ENCODE results near the gene TTC1. TPM values are rescaled to one million over a fixed set of nuclear protein-coding genes. Genes with fewer than 3 reads are reported as not detected.

Gene TTC1
- total and polyA plus RNA-seq, 2 of the 8 experiments (the other 6 are each of a cell fraction or from before 2014, with no cell fraction given), result 25.1 to 63.9 TPM

DNA sequence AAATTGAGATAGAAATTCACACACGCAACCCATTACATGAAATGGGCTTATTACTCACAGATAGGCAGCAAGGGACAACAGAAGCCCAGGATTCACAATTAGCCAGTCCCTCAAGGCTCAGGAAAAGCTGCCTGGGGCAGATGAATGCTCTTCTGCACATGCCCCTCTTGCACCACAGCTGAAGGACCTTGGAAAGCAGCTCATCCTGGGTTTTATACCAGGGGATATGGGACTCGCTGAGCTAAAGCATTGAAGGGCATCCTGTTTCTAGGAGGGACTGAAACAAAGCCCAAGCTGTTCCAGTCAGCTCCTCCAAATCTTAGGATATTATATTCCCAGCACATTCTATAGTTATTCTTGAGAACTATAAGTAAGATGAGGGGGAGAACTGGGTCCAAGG, 15.7 kb upstream of the TTC1 start:
- ChIA-PET CTCF (ENCODE audit: partially characterized antibody) (interaction anchor here (0.7 kb wide), 1 partner anchor 339 kb away, joined by 3 read pairs; no protein-coding TSS in a partner anchor), POLR2A (ENCODE audit: partially characterized antibody) (no interaction called here)
- Histone ChIP-seq H4K91ac (replicated peaks; ENCODE audit: insufficient read length, low read length) (no peak overlapping the region), H3K14ac (ENCODE audit: insufficient read length) (no peak overlapping the region), H3K23me2 (ENCODE audit: low read depth, low read length) (no peaks in the 10 kb centered on the region), H3K4me2 (ENCODE audit: insufficient read depth in 1 of 2, low read depth in 2 of 2, low read length in 2 of 2) (no peak overlapping the region), H3K4me1 (replicated peaks in 1 of 4; ENCODE audit: control insufficient read depth in 3 of 4, insufficient read depth in 4 of 4, low read length in 3 of 4) (no peaks in the 10 kb centered on the region), H3K4me3 (ENCODE audit: extremely low read depth in 1 of 4, insufficient read depth in 2 of 4, low read depth in 3 of 4, low read length in 4 of 4) (no peak overlapping the region), H3K18ac (ENCODE audit: extremely low read depth, low read length) (no peak overlapping the region), H3K27ac (ENCODE audit: low read depth, low read length) (no peak overlapping the region), H3K9me3 (ENCODE audit: insufficient read depth in 2 of 2, low read depth in 1 of 2, low read length in 1 of 2) (peaks cover 0 to 1% of the 10 kb centered on the region in 2 experiments; a peak in 1 of 4 replicates), H3K56ac (replicated peaks; ENCODE audit: insufficient read length, low read depth, low read length) (no peak overlapping the region), H2BK5ac (ENCODE audit: low read depth, low read length) (no peak overlapping the region), H4K20me1 (replicated peaks in 1 of 2; ENCODE audit: control insufficient read depth in 1 of 2, insufficient read depth in 2 of 2, low read length in 2 of 2) (no peaks in the 10 kb centered on the region), H4K8ac (ENCODE audit: extremely low read depth, insufficient read depth, low read length) (no peak overlapping the region), H3K4ac (replicated peaks; ENCODE audit: insufficient read length, low read depth, low read length) (no peak overlapping the region), H3K23ac (ENCODE audit: insufficient read length) (no peak overlapping the region), H3K36me3 (ENCODE audit: control insufficient read depth in 2 of 4, insufficient read depth in 4 of 4, low read length in 3 of 4) (no peaks in the 10 kb centered on the region), H2BK120ac (replicated peaks; ENCODE audit: low read depth, low read length) (no peak overlapping the region), H3K79me1 (ENCODE audit: low read depth, low read length) (no peaks in the 10 kb centered on the region), H2BK20ac (ENCODE audit: low read length) (no peak overlapping the region), H2BK12ac (ENCODE audit: low read depth, low read length) (no peak overlapping the region), H3K79me2 (ENCODE audit: control insufficient read depth in 1 of 2, insufficient read depth in 2 of 2, low read length in 2 of 2) (no peaks in the 10 kb centered on the region), H2AFZ (ENCODE audit: low read length) (no peak overlapping the region), H3K27me3 (replicated peaks in 1 of 4; ENCODE audit: control insufficient read depth in 3 of 4, extremely low read depth in 1 of 4, insufficient read depth in 3 of 4, low read length in 3 of 4) (peaks cover 0 to 2% (median 0%) of the 10 kb centered on the region in 4 experiments; a peak in 1 of 7 replicates), H3K9ac (replicated peaks in 1 of 4; ENCODE audit: extremely low read depth in 1 of 4, low read depth in 3 of 4, low read length in 3 of 4) (no peak overlapping the region), H2AK5ac (ENCODE audit: low read depth, low read length) (no peak overlapping the region), H4K5ac (ENCODE audit: insufficient read length, low read depth, low read length) (no peak overlapping the region), H2BK15ac (ENCODE audit: low read length) (no peak overlapping the region)
- 90% methylated on average over 2 of the region's 2 CpGs; no CpG with 5 or more reads in 1 of the 2 experiments for WGBS, 2 experiments (ENCODE audit: extremely low coverage in 1 of 2, insufficient coverage in 1 of 2, insufficient read length in 1 of 2, insufficient replicate concordance in 2 of 2, low coverage in 1 of 2, low lambda C conversion rate in 2 of 2, missing lambda C conversion rate in 1 of 2)
- DNase-seq (ENCODE audit: low read depth in 1 of 2, low spot score in 2 of 2) (no peak), FAIRE-seq (no peak)
- TF ChIP-seq USF2 (IDR thresholded peaks at IDR 0.05; ENCODE audit: low read length) (no peak), EP300 (IDR thresholded peaks at IDR 0.05; ENCODE audit: borderline replicate concordance in 1 of 2, low read depth in 2 of 2, low read length in 2 of 2) (no peak), ATF3 (IDR thresholded peaks at IDR 0.05; ENCODE audit: insufficient read depth, low read depth, low read length) (no peak), ASH2L (IDR thresholded peaks at IDR 0.05; ENCODE audit: low read length) (no peak), CHD1 (IDR thresholded peaks at IDR 0.05; ENCODE audit: low read depth, low read length) (no peak), SIN3A (conservative IDR thresholded peaks at IDR 0.05 in 1 of 2, IDR thresholded peaks at IDR 0.05 in 1 of 2; ENCODE audit: low read depth in 1 of 2, low read length in 2 of 2) (no peak), HDAC6 (IDR thresholded peaks at IDR 0.05; ENCODE audit: low read depth, low read length) (no peak), JUN (IDR thresholded peaks at IDR 0.05; ENCODE audit: low read depth, low read length) (no peak), NRF1 (IDR thresholded peaks at IDR 0.05; ENCODE audit: low read depth, low read length) (no peak), NANOG (IDR thresholded peaks at IDR 0.05; ENCODE audit: insufficient read depth, low read depth, low read length, poor library complexity, severe bottlenecking) (no peak), PHF8 (conservative IDR thresholded peaks at IDR 0.05; ENCODE audit: low read depth, low read length) (no peak), EZH2 (IDR thresholded peaks at IDR 0.05; ENCODE audit: low read depth, low read length, severe bottlenecking) (no peak)

All from H1 (cell line).